Ovary (tissue), 9 donors: ENCODE results near the gene HECTD4. TPM values are rescaled to one million over a fixed set of nuclear protein-coding genes. Genes with fewer than 3 reads are reported as not detected.

Experiments
- DNase-seq, 5 donors: peaks; one replicate each; pipeline ENCODE4 v3.0.0-alpha.2; 2019 to 2020
- H3K27ac ChIP-seq, 2 donors: fragments of 200-600 bp; one replicate each; pipeline versions ENCODE4 v1.5.1 to v1.8.0; 2019 to 2022
- H3K27me3 ChIP-seq: fragments of 200-600 bp; one replicate; pipeline ENCODE4 v1.8.0; 2022
- H3K36me3 ChIP-seq: fragments of 200-600 bp; sonication (generic); one replicate; pipeline ENCODE4 v1.5.1; 2019
- H3K4me1 ChIP-seq: one replicate; pipeline ENCODE4 v1.8.1; 2013; ENCODE audit warnings: mild to moderate bottlenecking, moderate library complexity; ENCODE audit not compliant: insufficient read depth
- H3K4me3 ChIP-seq: fragments of 200-600 bp; sonication (generic); one replicate; pipeline ENCODE4 v1.5.1; 2017
- H3K9me3 ChIP-seq, 2 donors: fragments of 200-600 bp in 1 of 2; sonication (generic) in 1 of 2; one replicate each; pipeline versions ENCODE4 v1.5.1 to v1.8.1; 2013 to 2019; ENCODE audit warnings: mild to moderate bottlenecking in 1 of 2, moderate library complexity in 1 of 2
- EP300 ChIP-seq: sonication (generic); formaldehyde crosslinking; IDR thresholded peaks from one replicate; pipeline ENCODE4 v1.6.1; 2017; ENCODE audit warnings: antibody characterized with exemption
- POLR2A ChIP-seq: fragments of 450-650 bp; IDR thresholded peaks from one replicate; pipeline ENCODE4 v1.6.1; 2017; ENCODE audit warnings: antibody characterized with exemption, mild to moderate bottlenecking, moderate library complexity
- WGBS, 3 donors: extraction: QIAGEN DNeasy Blood & Tissue Kit in 1 of 3; methylation state at CpG; one replicate each; pipeline versions ENCODE4 v1.1.5 to v1.1.7; 2013 to 2017; 5-methylcytosine and 5-hydroxymethylcytosine counted together
- intact Hi-C, 4 donors: fragments of 100-400 bp; cut with DNase I; formaldehyde crosslinking; loops; one replicate each; pipeline versions ENCODE4 v1.11.0 to v1.15.1; 2022 to 2023
- polyA plus RNA-seq, 2 donors: library from polyadenylated mRNA; stranded (reverse); fragments of 200-250 nt in 1 of 2; fragments of 350-450 nt in 1 of 2; fragmentation: Illumina TruSeq in 1 of 2; extraction: RNeasy Lipid Tissue Mini Kit (QIAGEN cat#74804) in 1 of 2; gene quantifications; one replicate each; pipeline ENCODE4 v1.2.3, GENCODE V29; 2013 to 2014
- total RNA-seq, 7 donors: library from RNA; depleted of rRNA in 2 of 7; stranded (reverse); fragments of >200 nt in 2 of 7; fragmentation: NEBNext Ultra II Directional in 3 of 7; extraction: Animal tissue kit (Norgen Biotek cat#: 25700) in 3 of 7; gene quantifications; one replicate each; pipeline versions ENCODE4 v1.1.0 to v1.2.4, GENCODE V29; 2016 to 2023
- TF ChIP-seq, protein P1 (sequence below), 3 donors: fragments of 450-650 bp in 2 of 3; fragments of 200-600 bp in 1 of 3; IDR thresholded peaks; one replicate each; pipeline versions ENCODE4 v1.5.1 to v1.8.0; 2016 to 2022; ENCODE audit warnings: antibody characterized with exemption in 3 of 3, mild to moderate bottlenecking in 1 of 3
- donor health status: DM: no; HTN: no; CAD: no; lungs with moderate emphysema.
- donor health status: DM: no; HTN: no; CAD: no.
- donor health status: Bipolar disorder and iron deficiency.
- donor health status: DM: yes; HTN: yes; CAD: no.
- donor health status: DM: no; HTN: no; CAD: no.
- donor health status: DM: yes; HTN: yes; CAD: no.

HECTD4 gene
- total and polyA plus RNA-seq, 9 donors, result 12.3 to 47.3 (median 34.9) TPM

DNA sequence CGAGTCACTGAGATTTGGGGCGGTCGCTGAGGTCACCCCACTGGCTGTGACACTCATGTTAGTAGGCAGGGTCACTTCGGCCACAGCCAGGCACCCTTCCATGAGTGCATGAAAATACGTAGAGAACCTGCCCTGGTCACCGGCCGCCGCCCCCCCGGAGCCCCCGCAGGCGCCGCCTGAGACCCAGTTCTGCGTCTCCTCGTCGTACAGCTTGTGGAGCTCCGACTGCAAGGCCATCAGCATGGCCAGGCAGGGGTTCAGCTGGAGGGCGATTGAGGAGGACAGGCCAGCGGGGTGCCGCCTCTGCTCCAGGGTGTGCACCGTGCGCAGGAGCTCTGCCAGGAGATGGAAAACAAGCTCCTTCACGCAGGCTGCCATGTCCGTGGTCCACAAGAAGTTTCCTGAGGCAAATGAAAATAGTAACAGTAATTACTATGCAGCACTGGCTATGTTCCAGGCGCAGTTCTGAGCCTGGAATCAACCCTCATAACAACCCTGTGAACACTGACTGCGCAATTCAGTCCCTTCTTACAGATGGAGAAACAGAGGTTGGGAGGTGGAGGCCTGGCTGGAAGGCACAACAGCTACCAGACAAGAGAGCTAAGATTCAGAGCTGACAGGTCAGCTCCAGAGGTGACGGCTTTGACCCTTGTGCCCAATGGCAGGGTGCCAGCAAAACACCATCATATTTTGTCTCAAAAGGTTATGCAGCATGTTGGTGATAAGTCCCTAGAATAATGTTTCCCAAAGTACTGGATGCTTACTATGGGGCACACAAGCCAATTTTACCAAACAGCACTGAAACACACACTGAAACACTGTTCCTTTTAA, 196.9 kb downstream of the HECTD4 start:
- 90 to 93% (median 90%) methylated on average over 26 of the region's 26 CpGs for WGBS, 3 donors
- Histone ChIP-seq H3K4me3 (no peak overlapping the region), H3K9me3 (no peaks in the 10 kb centered on the region), H3K4me1 (peaks cover 1% of the 10 kb centered on the region), H3K27ac (no peak overlapping the region), H3K27me3 (no peaks in the 10 kb centered on the region), H3K36me3 (no peaks in the 10 kb centered on the region)
- DNase-seq, result no peak
- intact Hi-C loops, result no loop called here
- TF ChIP-seq POLR2A, result no peak

DNA sequence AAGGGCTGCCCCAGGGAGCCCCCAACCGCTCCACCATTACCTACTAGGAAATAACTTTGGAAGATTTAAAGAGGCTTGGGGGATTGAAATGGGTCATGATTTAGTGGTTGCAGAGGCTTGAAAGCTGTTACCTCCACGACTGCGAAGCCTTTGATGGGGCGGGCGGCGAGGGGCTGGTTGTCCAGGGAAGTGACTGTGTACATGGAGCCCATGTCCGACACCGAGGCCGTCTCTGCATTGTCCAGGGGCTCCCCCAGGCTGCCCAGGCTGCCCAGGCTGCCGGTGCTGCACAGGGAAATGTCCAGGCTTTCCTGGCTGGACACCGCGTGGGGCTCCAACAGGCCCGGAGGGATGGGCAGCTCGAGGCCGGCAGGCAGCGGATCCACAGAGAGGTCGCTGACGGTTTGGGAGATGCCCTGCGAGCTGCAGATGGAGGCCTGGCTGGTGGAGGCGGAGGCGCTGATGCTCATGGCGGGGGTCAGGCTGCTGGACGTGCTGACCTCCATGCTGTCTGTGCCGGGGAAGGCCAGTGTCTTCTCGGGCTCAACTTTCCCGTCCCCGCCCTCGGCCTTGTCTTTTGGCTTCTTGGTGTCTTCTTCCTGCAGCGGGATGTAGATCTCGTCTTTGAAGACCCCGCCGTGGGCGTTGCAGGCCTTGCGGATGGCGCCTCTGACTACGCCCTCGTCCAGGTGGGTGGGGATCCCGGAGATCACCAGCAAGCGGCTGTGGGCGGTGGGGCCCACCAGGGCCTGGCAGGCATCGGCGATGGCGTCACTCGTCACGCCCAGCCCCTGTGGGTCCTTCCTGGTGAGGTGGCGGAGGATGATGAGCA, 198.0 kb downstream of the HECTD4 start:
- H3K27ac ChIP-seq, result no peak overlapping the region
- DNase-seq, result no peak
- intact Hi-C loops, result no loop called here
- H3K4me1 ChIP-seq, result peaks cover 1% of the 10 kb centered on the region
- H3K36me3 ChIP-seq, result no peaks in the 10 kb centered on the region
- no peaks in the 10 kb centered on the region for H3K9me3 ChIP-seq
- 94 to 95% (median 94%) methylated on average over 44 to 46 of the region's 46 CpGs for WGBS, 3 donors
- H3K27me3 ChIP-seq, result no peaks in the 10 kb centered on the region
- H3K4me3 ChIP-seq, result no peak overlapping the region
- TF ChIP-seq, protein P1, sequence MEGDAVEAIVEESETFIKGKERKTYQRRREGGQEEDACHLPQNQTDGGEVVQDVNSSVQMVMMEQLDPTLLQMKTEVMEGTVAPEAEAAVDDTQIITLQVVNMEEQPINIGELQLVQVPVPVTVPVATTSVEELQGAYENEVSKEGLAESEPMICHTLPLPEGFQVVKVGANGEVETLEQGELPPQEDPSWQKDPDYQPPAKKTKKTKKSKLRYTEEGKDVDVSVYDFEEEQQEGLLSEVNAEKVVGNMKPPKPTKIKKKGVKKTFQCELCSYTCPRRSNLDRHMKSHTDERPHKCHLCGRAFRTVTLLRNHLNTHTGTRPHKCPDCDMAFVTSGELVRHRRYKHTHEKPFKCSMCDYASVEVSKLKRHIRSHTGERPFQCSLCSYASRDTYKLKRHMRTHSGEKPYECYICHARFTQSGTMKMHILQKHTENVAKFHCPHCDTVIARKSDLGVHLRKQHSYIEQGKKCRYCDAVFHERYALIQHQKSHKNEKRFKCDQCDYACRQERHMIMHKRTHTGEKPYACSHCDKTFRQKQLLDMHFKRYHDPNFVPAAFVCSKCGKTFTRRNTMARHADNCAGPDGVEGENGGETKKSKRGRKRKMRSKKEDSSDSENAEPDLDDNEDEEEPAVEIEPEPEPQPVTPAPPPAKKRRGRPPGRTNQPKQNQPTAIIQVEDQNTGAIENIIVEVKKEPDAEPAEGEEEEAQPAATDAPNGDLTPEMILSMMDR (IDR thresholded peaks at IDR 0.05), result no peak
- TF ChIP-seq POLR2A, result no peak
- TF ChIP-seq EP300, result no peak

DNA sequence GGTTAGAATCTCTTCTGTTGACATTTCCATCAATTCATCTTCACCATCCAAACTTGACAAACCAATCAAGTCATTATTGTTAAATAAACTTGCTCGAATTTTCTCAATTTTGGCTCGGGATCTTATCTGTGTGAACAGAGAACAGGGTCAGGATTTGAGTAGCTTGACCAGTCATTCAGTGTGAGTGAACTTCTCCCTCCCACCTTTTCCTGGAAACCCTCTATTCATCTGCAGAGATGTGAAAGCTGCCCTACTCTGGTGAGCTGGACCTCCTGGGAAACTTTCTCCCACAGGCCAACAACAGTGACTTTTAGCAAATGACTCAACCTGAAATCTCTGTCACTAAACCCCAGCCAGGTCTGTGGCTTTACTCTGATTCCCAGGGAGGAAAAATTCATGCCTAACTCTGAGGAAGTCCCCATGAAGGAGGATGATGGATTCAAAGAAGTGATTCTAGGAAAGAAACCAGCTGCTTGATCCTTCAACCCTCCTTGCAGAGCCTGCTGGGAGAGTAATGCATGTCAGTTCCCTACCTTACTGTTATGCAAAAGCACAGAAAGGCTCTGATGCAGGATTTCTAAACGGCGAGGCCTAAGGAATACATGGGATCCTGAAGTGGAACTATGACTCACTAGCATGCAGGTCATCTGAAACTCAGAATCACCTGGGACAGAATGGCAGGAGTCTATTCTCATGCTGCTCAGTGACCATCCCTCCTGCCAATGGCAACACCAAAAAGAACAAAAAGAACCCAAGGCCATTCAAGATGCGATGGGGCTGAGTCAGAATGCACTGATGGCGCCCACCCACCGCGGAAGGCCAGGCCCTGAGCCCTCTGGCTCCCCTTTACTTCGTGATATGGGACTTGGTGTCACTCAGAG, 198.8 kb downstream of the HECTD4 start:
- no peaks in the 10 kb centered on the region for H3K27me3 ChIP-seq
- no peaks in the 10 kb centered on the region for H3K9me3 ChIP-seq
- no peak overlapping the region for H3K4me3 ChIP-seq
- no peaks in the 10 kb centered on the region for H3K36me3 ChIP-seq
- no peak for DNase-seq
- WGBS, 3 donors, result 68 to 72% (median 69%) methylated on average over 9 of the region's 9 CpGs
- intact Hi-C loops, result no loop called here
- peaks cover 1% of the 10 kb centered on the region for H3K4me1 ChIP-seq
- TF ChIP-seq, protein P1 (IDR thresholded peaks at IDR 0.05), result no peak
- no peak for TF ChIP-seq EP300
- TF ChIP-seq POLR2A, result no peak
- H3K27ac ChIP-seq, result no peak overlapping the region

GRCh38 chr12:112182499-112182898, 199.7 kb downstream of the HECTD4 start:
- no peak for DNase-seq
- WGBS, 3 donors, result 46 to 67% (median 49%) methylated on average over 7 of the region's 7 CpGs
- Histone ChIP-seq H3K27ac (no peak overlapping the region), H3K4me3 (no peak overlapping the region), H3K27me3 (no peaks in the 10 kb centered on the region), H3K4me1 (peaks cover 1% of the 10 kb centered on the region), H3K9me3 (no peaks in the 10 kb centered on the region), H3K36me3 (no peaks in the 10 kb centered on the region)
- intact Hi-C loops, result no loop called here
- TF ChIP-seq POLR2A (no peak), EP300 (no peak)
- TF ChIP-seq, protein P1 (IDR thresholded peaks at IDR 0.05), result no peak
